HepG2 (cell line): ENCODE data around the gene NOL4L. TPM values are rescaled to one million over a fixed set of nuclear protein-coding genes. Genes with fewer than 3 reads are reported as not detected.

Experiments
- ATAC-seq: fragments of 200-7000 bp; cut with Tn5 transposase; 3 replicates; pipeline ENCODE4 v1.9.1; 2020; ENCODE audit warnings: mild to moderate bottlenecking, moderate library complexity
- BruUV-seq: library from RNA; stranded (reverse); fragments of 400-500 nt; replicated peaks from 2 replicates; lab custom pipeline; 2021; lab: Mats Ljungman, UMichigan
- CTCF ChIA-PET: fragments of 300-600 bp; formaldehyde crosslinking; extraction: SDS; loops from one replicate; lab custom pipeline; 2021; ENCODE audit warnings: low total read pairs, inconsistent platforms, low intra/inter-chr PET ratio; lab: Yijun Ruan, JAX
- POLR2A ChIA-PET: fragments of 350-600 bp; sonication (Branson Sonifier 250); formaldehyde crosslinking; loops from one replicate; lab custom pipeline; 2020; ENCODE audit warnings: antibody characterized with exemption, inconsistent platforms; lab: Yijun Ruan, JAX
- DNase-seq: peaks from one replicate; pipeline ENCODE4 v3.0.0-alpha.2; 2015; ENCODE audit warnings: low spot score
- FAIRE-seq: peaks from 3 replicates; lab custom pipeline; 2011; peaks lifted over from hg19 to GRCh38; lab: Jason Lieb, UNC
- H2AFZ ChIP-seq: one replicate; pipeline ENCODE4 v1.6.1; 2011; ENCODE audit warnings: low read length, inconsistent platforms
- H3K27ac ChIP-seq: fragments of 300-600 bp; 3 replicates; pipeline ENCODE4 v1.8.0; 2011; ENCODE audit warnings: mixed run types, mild to moderate bottlenecking, mixed read lengths, low read length, inconsistent platforms; ENCODE audit not compliant: insufficient read depth; ENCODE audit errors: extremely low read length
- H3K27me3 ChIP-seq, 2 experiments: fragments of 200-600 bp in 1 of 2; 2 replicates in 1 of 2; 3 replicates in 1 of 2; pipeline versions ENCODE4 v1.6.0 to v1.8.0; 2011; ENCODE audit warnings: low read length in 2 of 2, mild to moderate bottlenecking in 2 of 2, moderate library complexity in 2 of 2, inconsistent platforms in 1 of 2; ENCODE audit not compliant: insufficient read depth in 2 of 2, control insufficient read depth in 1 of 2
- H3K36me3 ChIP-seq, 2 experiments: fragments of 200-600 bp in 1 of 2; replicated peaks in 1 of 2; 2 replicates in 1 of 2; 3 replicates in 1 of 2; pipeline versions ENCODE4 v1.5.1 to v1.8.0; 2011; ENCODE audit warnings: low read length in 2 of 2, inconsistent platforms in 1 of 2; ENCODE audit not compliant: insufficient read depth in 2 of 2, control insufficient read depth in 1 of 2
- H3K4me1 ChIP-seq: 2 replicates; pipeline ENCODE4 v1.5.1; 2012; ENCODE audit warnings: low read length, inconsistent platforms; ENCODE audit not compliant: insufficient read depth
- H3K4me2 ChIP-seq: 2 replicates; pipeline ENCODE4 v1.6.0; 2011; ENCODE audit warnings: low read depth, low read length, inconsistent platforms
- H3K4me3 ChIP-seq, 3 experiments: fragments of 200-600 bp in 1 of 3; sonication (generic), shearing (Covaris generic) in 1 of 3; replicated peaks in 1 of 3; 2 replicates each; pipeline ENCODE4 v1.5.1; 2011 to 2016; ENCODE audit warnings: low read length in 3 of 3, inconsistent platforms in 2 of 3, low read depth in 2 of 3, mild to moderate bottlenecking in 2 of 3, control low read depth in 1 of 3, mixed read lengths in 1 of 3; ENCODE audit not compliant: insufficient read depth in 1 of 3
- H3K79me2 ChIP-seq: one replicate; pipeline ENCODE4 v1.6.1; 2011; ENCODE audit warnings: low read length, inconsistent platforms; ENCODE audit not compliant: insufficient read depth
- H3K9ac ChIP-seq: 2 replicates; pipeline ENCODE4 v1.6.0; 2011; ENCODE audit warnings: mild to moderate bottlenecking, low read depth, low read length, inconsistent platforms; ENCODE audit not compliant: insufficient read depth
- H3K9me3 ChIP-seq: 2 replicates; pipeline ENCODE4 v1.5.1; 2012; ENCODE audit warnings: mild to moderate bottlenecking, low read length
- H4K20me1 ChIP-seq: 2 replicates; pipeline ENCODE4 v1.6.0; 2011; ENCODE audit warnings: inconsistent platforms, mild to moderate bottlenecking, low read length, moderate library complexity; ENCODE audit not compliant: insufficient read depth
- SIN3B ChIP-seq: fragments of 150-350 bp; IDR thresholded peaks from 2 replicates; pipeline ENCODE4 v1.6.1; 2014; ENCODE audit warnings: low read length
- TEAD3 ChIP-seq: optimal IDR thresholded peaks from 2 replicates; pipeline ENCODE3; 2016; ENCODE audit warnings: borderline replicate concordance
- ZNF232 ChIP-seq: sonication (generic); formaldehyde crosslinking; IDR thresholded peaks from 2 replicates; pipeline ENCODE4 v1.4.0; 2020; ENCODE audit warnings: missing genetic modification reagents, borderline replicate concordance
- ZNF24 ChIP-seq: fragments of 450-650 bp; IDR thresholded peaks from 2 replicates; pipeline ENCODE4 v1.6.1; 2017; ENCODE audit warnings: antibody characterized with exemption, mild to moderate bottlenecking
- ZNF629 ChIP-seq: sonication (generic); formaldehyde crosslinking; conservative IDR thresholded peaks from 2 replicates; pipeline ENCODE4 v1.5.0; 2020; ENCODE audit warnings: missing genetic modification reagents
- ZNF83 ChIP-seq: sonication (generic); formaldehyde crosslinking; IDR thresholded peaks from 2 replicates; pipeline ENCODE4 v1.4.0; 2020; ENCODE audit warnings: missing genetic modification reagents, mild to moderate bottlenecking, borderline replicate concordance
- ZSCAN25 ChIP-seq: sonication (generic); formaldehyde crosslinking; IDR thresholded peaks from 2 replicates; pipeline ENCODE4 v1.8.0; 2022; ENCODE audit warnings: mild to moderate bottlenecking, missing genetic modification reagents
- WGBS: methylation state at CpG from one replicate; pipeline ENCODE4 v1.1.6; 2017; ENCODE audit warnings: low lambda C conversion rate; 5-methylcytosine and 5-hydroxymethylcytosine counted together
- in situ Hi-C: cut with HindIII; loops from 2 replicates; pipeline ENCODE4 v1.10.0; 2017; ENCODE audit warnings: low pct_unique_long_range_greater_than_20kb; ENCODE audit not compliant: extremely low pct_ligation_motif_present
- intact Hi-C: fragments of 100-400 bp; cut with micrococcal nuclease; formaldehyde crosslinking; loops from one replicate; pipeline ENCODE4 v1.10.0; 2022; ENCODE audit not compliant: unreplicated experiment
- polyA plus RNA-seq, 8 experiments: library from polyadenylated mRNA; depleted of rRNA in 3 of 8; stranded (reverse) in 7 of 8; unstranded in 1 of 8; fragments of >200 nt; fragmentation: Illumina TruSeq in 4 of 8; extraction: Trizol in 4 of 8; gene quantifications; 2 replicates each; pipeline versions ENCODE4 v1.2.1 to v1.2.3, GENCODE V29; 2011 to 2016; ENCODE audit warnings: low read depth in 4 of 8, missing spikeins in 1 of 8, mixed read lengths in 1 of 8; ENCODE audit not compliant: insufficient read depth in 1 of 8
- total RNA-seq, 5 experiments: library from RNA; depleted of rRNA; stranded (reverse); fragments of >200 nt; fragmentation: Illumina TruSeq; extraction: Trizol; gene quantifications; 2 replicates each; pipeline ENCODE4 v1.2.3, GENCODE V29; 2016; ENCODE audit warnings: low read depth in 1 of 5
- TF ChIP-seq, protein P1 (sequence below): IDR thresholded peaks from 2 replicates; pipeline ENCODE4 v1.6.1; 2012; ENCODE audit warnings: inconsistent platforms
- TF ChIP-seq, protein P2 (sequence below): sonication (generic); formaldehyde crosslinking; IDR thresholded peaks from 2 replicates; pipeline ENCODE4 v1.4.0; 2020; ENCODE audit warnings: missing genetic modification reagents
- TF ChIP-seq, protein P3 (sequence below): sonication (generic); formaldehyde crosslinking; conservative IDR thresholded peaks from 2 replicates; pipeline ENCODE4 v1.5.0; 2020; ENCODE audit warnings: missing genetic modification reagents

Gene NOL4L
- total and polyA plus RNA-seq, 2 of the 13 experiments (the other 11 are each of a cell fraction or from before 2014, with no cell fraction given): 16.6 to 35.4 TPM

DNA sequence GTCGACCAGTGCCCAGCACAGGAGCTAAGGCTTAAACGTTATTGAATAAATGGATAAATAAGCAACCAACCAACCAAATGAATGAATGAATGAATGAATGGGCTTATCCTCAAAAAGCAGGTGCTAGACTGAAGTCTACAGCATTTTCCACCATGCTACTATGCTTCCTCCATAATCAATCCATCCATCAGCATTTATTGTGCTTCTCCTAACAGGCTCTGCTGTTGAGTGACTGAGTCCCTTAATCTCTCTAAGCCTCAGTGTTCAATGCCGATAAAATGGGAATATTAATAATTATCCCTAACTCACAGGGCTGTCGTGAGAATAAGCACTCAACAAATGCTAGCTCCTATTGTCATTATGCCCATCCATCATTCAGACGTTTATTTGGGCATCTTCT lies 4.6 kb upstream of the NOL4L start:
- H3K4me2 ChIP-seq: no peak overlapping the region
- TF ChIP-seq ZNF232 (no peak), SIN3B (no peak), ZNF24 (peak; percentile 73; the same call in 1 of the 2 replicates), ZSCAN25 (CRISPR knock-in tag) (no peak), TEAD3 (CRISPR knock-in tag) (no peak), ZNF83 (CRISPR knock-in tag) (no peak), ZNF629 (CRISPR knock-in tag) (peak; percentile 67)
- TF ChIP-seq, protein P1, sequence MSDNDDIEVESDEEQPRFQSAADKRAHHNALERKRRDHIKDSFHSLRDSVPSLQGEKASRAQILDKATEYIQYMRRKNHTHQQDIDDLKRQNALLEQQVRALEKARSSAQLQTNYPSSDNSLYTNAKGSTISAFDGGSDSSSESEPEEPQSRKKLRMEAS: no peak
- TF ChIP-seq, protein P2, sequence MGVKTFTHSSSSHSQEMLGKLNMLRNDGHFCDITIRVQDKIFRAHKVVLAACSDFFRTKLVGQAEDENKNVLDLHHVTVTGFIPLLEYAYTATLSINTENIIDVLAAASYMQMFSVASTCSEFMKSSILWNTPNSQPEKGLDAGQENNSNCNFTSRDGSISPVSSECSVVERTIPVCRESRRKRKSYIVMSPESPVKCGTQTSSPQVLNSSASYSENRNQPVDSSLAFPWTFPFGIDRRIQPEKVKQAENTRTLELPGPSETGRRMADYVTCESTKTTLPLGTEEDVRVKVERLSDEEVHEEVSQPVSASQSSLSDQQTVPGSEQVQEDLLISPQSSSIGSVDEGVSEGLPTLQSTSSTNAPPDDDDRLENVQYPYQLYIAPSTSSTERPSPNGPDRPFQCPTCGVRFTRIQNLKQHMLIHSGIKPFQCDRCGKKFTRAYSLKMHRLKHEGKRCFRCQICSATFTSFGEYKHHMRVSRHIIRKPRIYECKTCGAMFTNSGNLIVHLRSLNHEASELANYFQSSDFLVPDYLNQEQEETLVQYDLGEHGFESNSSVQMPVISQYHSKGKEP (CRISPR knock-in tag): no peak
- TF ChIP-seq, protein P3, sequence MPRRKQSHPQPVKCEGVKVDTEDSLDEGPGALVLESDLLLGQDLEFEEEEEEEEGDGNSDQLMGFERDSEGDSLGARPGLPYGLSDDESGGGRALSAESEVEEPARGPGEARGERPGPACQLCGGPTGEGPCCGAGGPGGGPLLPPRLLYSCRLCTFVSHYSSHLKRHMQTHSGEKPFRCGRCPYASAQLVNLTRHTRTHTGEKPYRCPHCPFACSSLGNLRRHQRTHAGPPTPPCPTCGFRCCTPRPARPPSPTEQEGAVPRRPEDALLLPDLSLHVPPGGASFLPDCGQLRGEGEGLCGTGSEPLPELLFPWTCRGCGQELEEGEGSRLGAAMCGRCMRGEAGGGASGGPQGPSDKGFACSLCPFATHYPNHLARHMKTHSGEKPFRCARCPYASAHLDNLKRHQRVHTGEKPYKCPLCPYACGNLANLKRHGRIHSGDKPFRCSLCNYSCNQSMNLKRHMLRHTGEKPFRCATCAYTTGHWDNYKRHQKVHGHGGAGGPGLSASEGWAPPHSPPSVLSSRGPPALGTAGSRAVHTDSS (CRISPR knock-in tag): no peak
- TF ChIP-seq, all 625 proteins: peak for 2
- H2AFZ ChIP-seq: no peak overlapping the region
- peaks cover 29 to 80% of the 10 kb centered on the region in 2 experiments; a peak in 4 of 5 replicates for H3K27me3 ChIP-seq
- no peak overlapping the region for H3K4me3 ChIP-seq
- H3K9me3 ChIP-seq: no peaks in the 10 kb centered on the region
- no TSS peak for BruUV-seq
- ChIA-PET CTCF (no interaction called here), POLR2A (no interaction called here)
- H3K9ac ChIP-seq: no peak overlapping the region
- H3K27ac ChIP-seq: no peak overlapping the region
- intact Hi-C loops: loop anchor here (5.0 kb wide), 1 partner anchor 367 kb away; no protein-coding TSS in a partner anchor
- FAIRE-seq (no peak), ATAC-seq (no peak), DNase-seq (no peak)
- H3K79me2 ChIP-seq: no peaks in the 10 kb centered on the region
- H3K4me1 ChIP-seq: peaks cover 20% of the 10 kb centered on the region
- in situ Hi-C loops: no loop called here
- no peaks in the 10 kb centered on the region for H4K20me1 ChIP-seq
- no peaks in the 10 kb centered on the region for H3K36me3 ChIP-seq
- WGBS: 10% methylated on average over 5 of the region's 5 CpGs
